Muscle layer of duodenum (tissue), 2 donors: Measurements from ENCODE around the gene RFX8.
"Not testable (repeated sequence)": the region's sequence is repeated elsewhere in the genome, so short reads cannot be mapped to it uniquely, and the experiment has no call there.

Source experiments
- H3K27ac ChIP-seq: one replicate; pipeline ENCODE4 v1.7.0; 2013; ENCODE audit warnings: mild to moderate bottlenecking, low read length
- H3K27me3 ChIP-seq: one replicate; pipeline ENCODE4 v1.7.0; 2013; ENCODE audit warnings: low read depth, mild to moderate bottlenecking, control low read depth, low read length
- H3K36me3 ChIP-seq, 2 donors: one replicate each; pipeline ENCODE4 v1.7.0; 2013; ENCODE audit warnings: low read length in 2 of 2, control low read depth in 1 of 2, mild to moderate bottlenecking in 1 of 2; ENCODE audit not compliant: insufficient read depth in 2 of 2, control insufficient read depth in 1 of 2
- H3K4me1 ChIP-seq, 2 donors: one replicate each; pipeline ENCODE4 v1.7.0; 2013; ENCODE audit warnings: low read length in 2 of 2, mild to moderate bottlenecking in 2 of 2, control low read depth in 1 of 2, moderate library complexity in 1 of 2; ENCODE audit not compliant: insufficient read depth in 2 of 2, control insufficient read depth in 1 of 2
- H3K4me3 ChIP-seq, 2 donors: one replicate each; pipeline ENCODE4 v1.7.0; 2013; ENCODE audit warnings: low read length in 2 of 2, low read depth in 1 of 2, mild to moderate bottlenecking in 1 of 2
- H3K9me3 ChIP-seq, 2 donors: one replicate each; pipeline ENCODE4 v1.7.0; 2013; ENCODE audit warnings: low read length in 2 of 2, control low read depth in 1 of 2, mild to moderate bottlenecking in 1 of 2; ENCODE audit not compliant: control insufficient read depth in 1 of 2
- donor health status: healthy.

The RFX8 gene

GRCh38 chr2:101439716-101440115 is 35.2 kb downstream of the RFX8 start:
- Histone ChIP-seq H3K4me3 (no peak overlapping the region), H3K27ac (no peak overlapping the region), H3K4me1 (no peaks in the 10 kb centered on the region), H3K27me3 (no peaks in the 10 kb centered on the region), H3K36me3 (no peaks in the 10 kb centered on the region), H3K9me3 (no peaks in the 10 kb centered on the region)

DNA sequence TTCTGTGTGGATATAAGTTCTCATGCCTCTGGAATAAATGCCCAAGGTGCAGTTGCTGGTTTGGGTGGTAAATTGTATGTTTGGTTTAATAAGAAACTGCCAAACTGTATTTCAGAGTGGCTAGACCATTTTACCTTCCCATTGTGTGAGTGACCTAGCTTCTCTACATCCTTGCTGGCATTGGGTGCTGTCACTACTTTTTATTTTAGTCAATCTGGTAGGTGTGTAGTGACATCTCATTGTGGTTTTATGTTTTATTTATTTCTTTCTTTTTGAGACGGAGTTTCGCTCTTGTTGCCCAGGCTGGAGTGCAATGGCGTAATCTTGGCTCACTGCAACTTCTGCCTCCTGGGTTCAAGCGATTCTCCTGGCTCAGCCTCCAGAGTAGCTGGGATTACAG is 36.4 kb downstream of the RFX8 start:
- H3K9me3 ChIP-seq, H3K36me3 ChIP-seq, H3K4me1 ChIP-seq, H3K27me3 ChIP-seq, H3K4me3 ChIP-seq, H3K27ac ChIP-seq: not testable (repeated sequence)

GRCh38 chr2:101435001-101435862 is 39.7 kb downstream of the RFX8 start:
- Histone ChIP-seq H3K4me3 (no peak overlapping the region), H3K27me3 (no peaks in the 10 kb centered on the region), H3K9me3 (no peaks in the 10 kb centered on the region), H3K4me1 (no peaks in the 10 kb centered on the region), H3K27ac (no peak overlapping the region), H3K36me3 (no peaks in the 10 kb centered on the region)

DNA sequence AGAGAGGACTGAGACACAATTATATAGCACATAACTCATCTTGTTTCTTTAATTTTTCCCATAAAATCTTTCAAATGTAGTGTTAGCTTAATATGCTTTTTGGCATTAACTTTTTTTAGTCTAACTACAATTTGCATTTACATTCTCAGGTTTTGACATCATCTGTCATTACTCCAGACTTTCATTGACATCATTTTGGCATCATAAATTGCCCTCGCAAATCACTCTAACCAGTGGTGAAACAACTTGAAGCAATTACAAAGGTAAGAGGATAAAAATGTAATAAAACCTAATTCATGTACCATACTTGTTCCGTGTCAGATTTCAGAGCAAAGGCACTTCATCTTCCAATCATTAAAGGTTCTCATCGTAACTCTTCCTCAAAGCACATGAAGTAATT is 41.4 kb downstream of the RFX8 start:
- no peaks in the 10 kb centered on the region for H3K27me3 ChIP-seq
- H3K36me3 ChIP-seq, result no peaks in the 10 kb centered on the region
- no peaks in the 10 kb centered on the region for H3K9me3 ChIP-seq
- no peaks in the 10 kb centered on the region for H3K4me1 ChIP-seq
- no peak overlapping the region for H3K27ac ChIP-seq
- H3K4me3 ChIP-seq, result no peak overlapping the region

- Histone ChIP-seq H3K4me3 (no peak overlapping the region), H3K27me3 (no peaks in the 10 kb centered on the region), H3K9me3 (no peaks in the 10 kb centered on the region), H3K4me1 (no peaks in the 10 kb centered on the region), H3K36me3 (no peaks in the 10 kb centered on the region), H3K27ac (no peak overlapping the region)
Observed at GRCh38 chr2:101432411-101433181, 42.3 kb downstream of the RFX8 start.

DNA sequence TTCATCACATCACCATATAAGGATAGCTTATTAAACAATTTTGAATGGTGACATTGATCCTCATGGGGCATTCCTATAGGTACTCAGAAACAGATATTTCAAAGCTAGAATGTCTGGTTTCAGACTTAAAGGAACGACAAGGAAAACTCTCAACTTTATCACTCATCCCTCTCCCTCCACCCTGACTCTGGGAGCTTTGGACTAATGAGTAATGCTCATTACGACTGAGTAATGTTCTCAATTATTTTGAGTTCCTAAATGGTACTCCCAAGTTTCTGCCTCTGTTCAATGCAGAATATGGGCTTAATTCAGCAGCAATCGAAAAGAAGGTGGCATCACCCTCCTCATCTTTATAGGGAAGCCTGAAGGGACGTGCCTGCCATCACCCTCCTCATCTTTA is 43.4 kb downstream of the RFX8 start:
- Histone ChIP-seq H3K4me3 (no peak overlapping the region), H3K36me3 (no peaks in the 10 kb centered on the region), H3K27me3 (no peaks in the 10 kb centered on the region), H3K27ac (no peak overlapping the region), H3K4me1 (no peaks in the 10 kb centered on the region), H3K9me3 (no peaks in the 10 kb centered on the region)

DNA sequence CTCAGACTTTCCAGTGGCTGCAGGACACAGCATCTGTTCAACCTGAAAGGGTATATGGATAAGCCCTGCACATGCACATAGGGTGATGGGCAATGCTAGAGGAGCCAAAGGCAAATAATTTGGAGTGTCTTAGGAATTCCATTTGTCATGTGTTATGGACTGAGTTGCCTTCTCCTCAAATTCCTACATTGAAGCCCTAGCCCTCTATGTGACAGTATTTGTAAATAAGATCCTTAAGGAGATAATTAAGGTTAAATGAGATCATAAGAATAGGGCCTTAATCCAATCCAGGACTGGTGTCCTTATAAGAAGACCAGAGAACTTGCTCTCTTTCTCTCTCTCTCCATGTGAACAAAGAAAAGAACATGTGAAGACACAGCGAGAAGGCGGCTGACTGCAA is 44.8 kb downstream of the RFX8 start:
- no peaks in the 10 kb centered on the region for H3K27me3 ChIP-seq
- no peaks in the 10 kb centered on the region for H3K4me1 ChIP-seq
- no peaks in the 10 kb centered on the region for H3K36me3 ChIP-seq
- no peak overlapping the region for H3K27ac ChIP-seq
- H3K9me3 ChIP-seq, result no peaks in the 10 kb centered on the region
- H3K4me3 ChIP-seq, result no peak overlapping the region

GRCh38 chr2:101429453-101429852 is 45.5 kb downstream of the RFX8 start:
- H3K4me1 ChIP-seq, result no peaks in the 10 kb centered on the region
- H3K9me3 ChIP-seq, result no peaks in the 10 kb centered on the region
- no peaks in the 10 kb centered on the region for H3K27me3 ChIP-seq
- no peaks in the 10 kb centered on the region for H3K36me3 ChIP-seq
- H3K27ac ChIP-seq, result no peak overlapping the region
- H3K4me3 ChIP-seq, result no peak overlapping the region

GRCh38 chr2:101428422-101429176 is 46.3 kb downstream of the RFX8 start:
- no peaks in the 10 kb centered on the region for H3K27me3 ChIP-seq
- H3K4me3 ChIP-seq, result no peak overlapping the region

DNA sequence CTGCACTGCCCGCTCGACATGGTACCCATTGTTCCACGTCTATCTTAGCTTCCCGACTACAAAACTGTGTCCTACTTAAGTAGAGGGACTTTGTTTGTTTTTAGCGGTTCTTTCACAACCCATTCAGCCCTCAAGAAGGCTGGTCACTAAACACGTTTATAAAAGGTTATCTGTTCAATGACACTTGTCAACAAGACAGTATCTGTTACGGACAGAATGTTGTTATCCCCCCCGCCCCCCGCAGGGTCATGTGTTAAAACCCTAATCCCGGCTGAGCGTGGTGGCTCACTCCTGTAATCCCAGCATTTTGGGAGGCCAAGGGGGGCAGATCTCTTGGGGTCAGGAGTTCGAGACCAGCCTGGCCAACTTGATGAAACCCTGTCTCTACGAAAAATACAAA is 47.2 kb downstream of the RFX8 start:
- Histone ChIP-seq H3K4me3 (no peak overlapping the region), H3K36me3 (no peaks in the 10 kb centered on the region), H3K9me3 (no peaks in the 10 kb centered on the region), H3K4me1 (no peaks in the 10 kb centered on the region), H3K27ac (no peak overlapping the region), H3K27me3 (no peaks in the 10 kb centered on the region)

More at GRCh38 chr2:101428422-101429176, 46.3 kb downstream of the RFX8 start:
- no peak overlapping the region for H3K27ac ChIP-seq
- no peaks in the 10 kb centered on the region for H3K4me1 ChIP-seq
- H3K36me3 ChIP-seq, result no peaks in the 10 kb centered on the region
- H3K9me3 ChIP-seq, result no peaks in the 10 kb centered on the region

GRCh38 chr2:101427240-101427639 is 47.7 kb downstream of the RFX8 start:
- no peaks in the 10 kb centered on the region for H3K36me3 ChIP-seq
- H3K9me3 ChIP-seq, result no peaks in the 10 kb centered on the region
- H3K4me1 ChIP-seq, result no peaks in the 10 kb centered on the region
- H3K4me3 ChIP-seq, result no peak overlapping the region
- H3K27me3 ChIP-seq, result no peaks in the 10 kb centered on the region
- no peak overlapping the region for H3K27ac ChIP-seq
